B cell (primary cell): ENCODE data around the gene RIN3. TPM values are rescaled to one million over a fixed set of nuclear protein-coding genes. Genes with fewer than 3 reads are reported as not detected.

Experiments
- ATAC-seq: fragments of 200-7000 bp; cut with Tn5 transposase; one replicate; pipeline ENCODE4 v1.10.0; 2021; ENCODE audit warnings: low read depth, mild to moderate bottlenecking, moderate number of reproducible peaks, moderate library complexity
- CTCF ChIA-PET: fragments of 350-600 bp; sonication (Branson Sonifier 250); formaldehyde crosslinking; loops from one replicate; lab custom pipeline; 2021; ENCODE audit warnings: antibody characterized with exemption, inconsistent platforms; lab: Charles Lee
- POLR2A ChIA-PET: fragments of 350-600 bp; sonication (Branson Sonifier 250); formaldehyde crosslinking; loops from one replicate; lab custom pipeline; 2021; ENCODE audit warnings: antibody characterized with exemption; lab: Charles Lee
- DNase-seq: peaks from one replicate; pipeline ENCODE4 v3.0.0; 2013
- H2AFZ ChIP-seq: 2 replicates; pipeline ENCODE4 v1.6.1; 2012; ENCODE audit warnings: mild to moderate bottlenecking, low read depth, low read length; ENCODE audit not compliant: insufficient read depth, poor library complexity, severe bottlenecking
- H3K27ac ChIP-seq, 2 donors: 1 replicate in 1 of 2; 2 replicates in 1 of 2; pipeline ENCODE4 v1.5.1; 2012 to 2013; ENCODE audit warnings: low read length in 2 of 2, mild to moderate bottlenecking in 2 of 2, moderate library complexity in 1 of 2
- H3K27me3 ChIP-seq, 4 experiments: fragments of 200-600 bp in 1 of 4; sonication (generic) in 1 of 4; replicated peaks in 1 of 4; 1 replicate in 2 of 4; 2 replicates in 2 of 4; pipeline versions ENCODE4 v1.6.1 to v1.7.0; 2013 to 2016; ENCODE audit warnings: low read length in 3 of 4, mild to moderate bottlenecking in 2 of 4, mixed read lengths in 1 of 4, moderate library complexity in 1 of 4; ENCODE audit not compliant: insufficient read depth in 4 of 4, control insufficient read depth in 3 of 4; ENCODE audit errors: control extremely low read depth in 1 of 4
- H3K36me3 ChIP-seq, 2 experiments: replicated peaks in 1 of 2; 1 replicate in 1 of 2; 2 replicates in 1 of 2; pipeline versions ENCODE4 v1.6.1 to v1.7.1; 2013; ENCODE audit warnings: low read length in 1 of 2; ENCODE audit not compliant: insufficient read depth in 2 of 2, control insufficient read depth in 1 of 2; ENCODE audit errors: control extremely low read depth in 1 of 2, extremely low read depth in 1 of 2
- H3K4me1 ChIP-seq, 2 donors: fragments of 200-600 bp in 1 of 2; sonication (generic) in 1 of 2; 1 replicate in 1 of 2; 2 replicates in 1 of 2; pipeline versions ENCODE4 v1.5.1 to v1.6.1; 2013 to 2017; ENCODE audit warnings: low read length in 2 of 2; ENCODE audit not compliant: control insufficient read depth in 2 of 2, insufficient read depth in 2 of 2
- H3K4me2 ChIP-seq: replicated peaks from 2 replicates; pipeline ENCODE3; 2012; ENCODE audit warnings: mild to moderate bottlenecking, low read depth, low read length; ENCODE audit not compliant: poor library complexity, severe bottlenecking
- H3K4me3 ChIP-seq, 5 experiments: fragments of 200-600 bp in 1 of 5; sonication (generic) in 1 of 5; 1 replicate in 3 of 5; 2 replicates in 2 of 5; pipeline versions ENCODE4 v1.5.1 to v1.7.0; 2011 to 2016; ENCODE audit warnings: low read length in 4 of 5, mild to moderate bottlenecking in 4 of 5, low read depth in 2 of 5, control low read depth in 1 of 5, moderate library complexity in 1 of 5; ENCODE audit not compliant: insufficient read depth in 1 of 5; ENCODE audit errors: control extremely low read depth in 1 of 5, extremely low read depth in 1 of 5
- H3K79me2 ChIP-seq: fragments of 200-600 bp; sonication (generic); one replicate; pipeline ENCODE4 v1.6.0; 2016; ENCODE audit warnings: low read length; ENCODE audit not compliant: control insufficient read depth, insufficient read depth
- H3K9ac ChIP-seq: fragments of 200-600 bp; sonication (generic); 2 replicates; pipeline ENCODE4 v1.6.1; 2017; ENCODE audit warnings: mild to moderate bottlenecking, low read length, moderate library complexity
- H3K9me3 ChIP-seq, 3 donors: one replicate each; pipeline versions ENCODE4 v1.6.1 to v1.7.1; 2013; ENCODE audit warnings: low read length in 2 of 3; ENCODE audit not compliant: control insufficient read depth in 2 of 3, insufficient read depth in 1 of 3; ENCODE audit errors: control extremely low read depth in 1 of 3
- H4K20me1 ChIP-seq: 2 replicates; pipeline ENCODE4 v1.6.0; 2012; ENCODE audit warnings: mild to moderate bottlenecking, low read length; ENCODE audit not compliant: insufficient read depth, control insufficient read depth, poor library complexity, severe bottlenecking
- H3K27ac Mint-ChIP-seq: one replicate; pipeline ENCODE4 v1.8.0; 2021; ENCODE audit warnings: mixed read lengths
- H3K27me3 Mint-ChIP-seq: one replicate; pipeline ENCODE4 v1.8.0; 2021; ENCODE audit warnings: mixed read lengths
- H3K4me1 Mint-ChIP-seq: one replicate; pipeline ENCODE4 v1.8.0; 2021; ENCODE audit warnings: mixed read lengths
- H3K4me3 Mint-ChIP-seq: one replicate; pipeline ENCODE4 v1.8.0; 2021; ENCODE audit warnings: mixed read lengths
- H3K9me3 Mint-ChIP-seq: one replicate; pipeline ENCODE4 v1.8.0; 2022; ENCODE audit warnings: mixed read lengths; ENCODE audit not compliant: insufficient read depth
- EZH2 ChIP-seq: IDR thresholded peaks from 2 replicates; pipeline ENCODE4 v1.6.1; 2012; ENCODE audit warnings: borderline replicate concordance, low read depth, mild to moderate bottlenecking, moderate library complexity, low read length; ENCODE audit not compliant: insufficient read depth, poor library complexity, severe bottlenecking
- WGBS: methylation state at CpG from one replicate; pipeline ENCODE4 v1.1.5; 2013; ENCODE audit warnings: missing lambda C conversion rate; ENCODE audit not compliant: insufficient coverage; 5-methylcytosine and 5-hydroxymethylcytosine counted together
- intact Hi-C: fragments of 100-400 bp; cut with micrococcal nuclease; formaldehyde crosslinking; loops from one replicate; pipeline ENCODE4 v1.10.0; 2022
- polyA plus RNA-seq: library from polyadenylated mRNA; depleted of rRNA; stranded (reverse); fragments of >200 nt; gene quantifications from 2 replicates; pipeline ENCODE4 v1.2.3, GENCODE V29; 2012
- total RNA-seq, 2 donors: library from RNA; stranded (reverse); fragments of 120-200 nt in 1 of 2; gene quantifications; 1 replicate in 1 of 2; 2 replicates in 1 of 2; pipeline versions ENCODE4 v1.2.3 to v1.2.4, GENCODE V29; 2013 to 2022
- TF ChIP-seq, protein P1 (sequence below): fragments of 200-600 bp; IDR thresholded peaks from one replicate; pipeline ENCODE4 v1.8.0; 2022; ENCODE audit warnings: antibody characterized with exemption, mild to moderate bottlenecking

Gene RIN3
- total and polyA plus RNA-seq, 2 donors (not counting 1 experiment from before 2014, with no cell fraction given), result 62.1 to 123 TPM

DNA sequence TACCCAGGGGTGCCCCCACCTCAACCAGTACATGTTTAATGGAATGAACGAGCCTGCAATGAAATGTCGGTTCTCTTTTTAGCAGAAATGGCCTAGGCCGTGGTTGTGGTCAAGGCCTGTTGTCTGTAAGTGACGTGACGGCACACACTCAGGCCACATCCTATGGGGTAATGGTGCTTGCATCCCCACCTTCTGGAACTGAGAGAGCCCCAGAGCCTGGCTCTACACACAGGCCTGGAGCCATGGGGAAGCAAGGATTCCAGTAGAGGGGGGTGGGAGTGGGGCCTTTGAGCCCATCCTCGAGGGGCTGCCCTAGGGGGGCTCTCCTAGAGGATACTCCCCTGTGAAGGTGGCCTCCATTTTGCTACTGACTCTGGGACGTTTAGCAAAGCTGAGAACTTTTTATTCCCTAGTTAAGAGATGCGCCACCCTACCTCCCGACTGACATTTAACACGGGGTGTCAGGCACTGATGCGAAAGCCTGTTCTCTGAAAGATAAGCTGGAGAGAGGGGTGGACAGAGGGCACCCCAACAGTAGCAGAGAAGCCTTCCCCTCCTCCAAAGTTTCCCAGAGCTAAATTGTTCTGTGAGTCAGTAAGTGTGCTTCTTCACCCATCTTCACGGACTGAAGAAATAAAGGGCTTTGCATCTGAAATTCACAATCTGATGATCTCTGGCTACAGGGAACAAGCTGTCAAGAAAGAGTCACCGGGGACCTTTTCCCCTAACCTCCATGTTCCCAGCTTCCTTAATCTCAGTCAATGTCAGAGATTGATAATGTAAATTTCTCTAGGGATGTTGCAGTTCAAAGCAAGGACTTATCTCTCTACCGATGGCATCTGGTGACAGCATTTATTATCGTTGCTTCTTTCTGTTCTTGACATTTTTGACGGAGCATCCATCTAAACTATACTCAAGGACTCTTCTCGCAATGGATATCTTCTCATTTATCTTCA, 6.8 kb downstream of the RIN3 start:
- H3K27ac Mint-ChIP-seq, result no peak overlapping the region
- no peak overlapping the region for H3K4me3 ChIP-seq
- H3K27me3 Mint-ChIP-seq, result no peaks in the 10 kb centered on the region
- no peaks in the 10 kb centered on the region for H3K9me3 Mint-ChIP-seq
- H3K9me3 ChIP-seq, result no peaks in the 10 kb centered on the region
- no peak for TF ChIP-seq EZH2
- TF ChIP-seq, protein P1, sequence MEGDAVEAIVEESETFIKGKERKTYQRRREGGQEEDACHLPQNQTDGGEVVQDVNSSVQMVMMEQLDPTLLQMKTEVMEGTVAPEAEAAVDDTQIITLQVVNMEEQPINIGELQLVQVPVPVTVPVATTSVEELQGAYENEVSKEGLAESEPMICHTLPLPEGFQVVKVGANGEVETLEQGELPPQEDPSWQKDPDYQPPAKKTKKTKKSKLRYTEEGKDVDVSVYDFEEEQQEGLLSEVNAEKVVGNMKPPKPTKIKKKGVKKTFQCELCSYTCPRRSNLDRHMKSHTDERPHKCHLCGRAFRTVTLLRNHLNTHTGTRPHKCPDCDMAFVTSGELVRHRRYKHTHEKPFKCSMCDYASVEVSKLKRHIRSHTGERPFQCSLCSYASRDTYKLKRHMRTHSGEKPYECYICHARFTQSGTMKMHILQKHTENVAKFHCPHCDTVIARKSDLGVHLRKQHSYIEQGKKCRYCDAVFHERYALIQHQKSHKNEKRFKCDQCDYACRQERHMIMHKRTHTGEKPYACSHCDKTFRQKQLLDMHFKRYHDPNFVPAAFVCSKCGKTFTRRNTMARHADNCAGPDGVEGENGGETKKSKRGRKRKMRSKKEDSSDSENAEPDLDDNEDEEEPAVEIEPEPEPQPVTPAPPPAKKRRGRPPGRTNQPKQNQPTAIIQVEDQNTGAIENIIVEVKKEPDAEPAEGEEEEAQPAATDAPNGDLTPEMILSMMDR, result no peak
- H4K20me1 ChIP-seq, result peaks cover 44% of the 10 kb centered on the region
- POLR2A ChIA-PET, result no interaction called here
- peaks cover 39% of the 10 kb centered on the region for H3K4me1 Mint-ChIP-seq
- WGBS, result 80% methylated on average over 10 of the region's 17 CpGs
- no peak overlapping the region for H3K27ac ChIP-seq
- no peak overlapping the region for H2AFZ ChIP-seq
- CTCF ChIA-PET, result interaction anchor here (0.7 kb wide), 1 partner anchor 65 kb away, joined by 3 read pairs; no protein-coding TSS in a partner anchor
- H3K9ac ChIP-seq, result no peak overlapping the region
- no peaks in the 10 kb centered on the region for H3K27me3 ChIP-seq
- H3K79me2 ChIP-seq, result peaks cover 72% of the 10 kb centered on the region
- intact Hi-C loops, result no loop called here
- H3K36me3 ChIP-seq, result no peaks in the 10 kb centered on the region
- peaks cover 18 to 28% of the 10 kb centered on the region in 2 donors for H3K4me1 ChIP-seq
- DNase-seq (no peak), ATAC-seq (no peak)
- no peak overlapping the region for H3K4me2 ChIP-seq
- no peak overlapping the region for H3K4me3 Mint-ChIP-seq

DNA sequence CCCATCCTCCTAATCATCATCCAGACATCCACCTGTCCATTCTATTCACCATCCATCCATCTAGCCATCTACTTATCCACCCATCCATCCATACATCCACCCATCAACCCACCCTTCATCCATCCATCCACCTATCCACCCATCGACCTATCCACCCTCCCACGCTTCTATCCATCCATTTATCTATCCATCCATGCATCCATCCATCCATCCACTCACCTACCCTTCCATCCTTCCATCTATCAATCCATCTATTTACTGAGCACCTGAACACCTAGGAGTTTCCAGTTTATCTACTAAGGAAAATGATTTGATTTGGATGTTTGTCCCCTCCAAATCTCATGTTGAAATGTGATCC, 7.5 kb downstream of the RIN3 start:
- Histone ChIP-seq H3K27ac (no peak overlapping the region), H3K4me1 (peaks cover 12 to 21% of the 10 kb centered on the region in 2 donors), H3K36me3 (no peaks in the 10 kb centered on the region), H3K9ac (no peak overlapping the region), H3K4me3 (no peak overlapping the region), H3K79me2 (peaks cover 71% of the 10 kb centered on the region), H4K20me1 (peaks cover 43% of the 10 kb centered on the region), H2AFZ (no peak overlapping the region), H3K4me2 (no peak overlapping the region), H3K27me3 (no peaks in the 10 kb centered on the region), H3K9me3 (no peaks in the 10 kb centered on the region)
- ATAC-seq, result no peak
- no peak overlapping the region for H3K4me3 Mint-ChIP-seq
- peaks cover 33% of the 10 kb centered on the region for H3K4me1 Mint-ChIP-seq
- no peaks in the 10 kb centered on the region for H3K9me3 Mint-ChIP-seq
- WGBS, result 96% methylated on average over 2 of the region's 2 CpGs
- no peak for TF ChIP-seq EZH2
- TF ChIP-seq, protein P1, result no peak
- no peaks in the 10 kb centered on the region for H3K27me3 Mint-ChIP-seq
- DNase-seq, result no peak
- POLR2A ChIA-PET, result no interaction called here
- intact Hi-C loops, result no loop called here
- no peak overlapping the region for H3K27ac Mint-ChIP-seq
- CTCF ChIA-PET, result interaction anchor here (0.7 kb wide), 1 partner anchor 64 kb away, joined by 3 read pairs; no protein-coding TSS in a partner anchor
